Spleen (tissue), 11 donors: Measurements from ENCODE around the gene FILIP1. TPM values are rescaled to one million over a fixed set of nuclear protein-coding genes. Genes with fewer than 3 reads are reported as not detected.

Source experiments
- DNase-seq: peaks from one replicate; pipeline ENCODE4 v3.0.0-alpha.2; 2020
- H3K27ac ChIP-seq, 8 donors: fragments of 200-600 bp; sonication (generic) in 7 of 8; 1 replicate in 4 of 8; 2 replicates in 4 of 8; pipeline versions ENCODE4 v1.5.0 to v1.8.0; 2016 to 2021; ENCODE audit warnings: inconsistent platforms in 4 of 8, mild to moderate bottlenecking in 4 of 8, moderate library complexity in 1 of 8
- H3K27me3 ChIP-seq, 7 donors: fragments of 200-600 bp; sonication (generic) in 6 of 7; replicated peaks in 1 of 7; 1 replicate in 4 of 7; 2 replicates in 3 of 7; pipeline versions ENCODE4 v1.5.0 to v1.8.0; 2016 to 2021; ENCODE audit warnings: inconsistent platforms in 3 of 7, mild to moderate bottlenecking in 1 of 7
- H3K36me3 ChIP-seq, 6 donors: fragments of 200-600 bp; sonication (generic) in 5 of 6; 1 replicate in 4 of 6; 2 replicates in 2 of 6; pipeline versions ENCODE4 v1.5.0 to v1.8.0; 2016 to 2021; ENCODE audit warnings: inconsistent platforms in 2 of 6
- H3K4me1 ChIP-seq, 6 donors: fragments of 200-600 bp; sonication (generic) in 5 of 6; 1 replicate in 3 of 6; 2 replicates in 3 of 6; pipeline versions ENCODE4 v1.5.0 to v1.8.0; 2016 to 2021; ENCODE audit warnings: inconsistent platforms in 3 of 6
- H3K4me3 ChIP-seq, 8 donors: fragments of 200-600 bp; sonication (generic) in 7 of 8; 1 replicate in 4 of 8; 2 replicates in 4 of 8; pipeline versions ENCODE4 v1.5.0 to v1.8.0; 2016 to 2021; ENCODE audit warnings: inconsistent platforms in 4 of 8, mild to moderate bottlenecking in 4 of 8, moderate library complexity in 2 of 8
- H3K9me3 ChIP-seq, 8 donors: fragments of 200-600 bp; sonication (generic) in 7 of 8; 1 replicate in 4 of 8; 2 replicates in 4 of 8; pipeline versions ENCODE4 v1.5.0 to v1.8.0; 2016 to 2021; ENCODE audit warnings: inconsistent platforms in 4 of 8
- CTCF ChIP-seq, 11 experiments: fragments of 200-600 bp in 7 of 11; fragments of 450-650 bp in 4 of 11; sonication (generic) in 4 of 11; IDR thresholded peaks in 8 of 11; conservative IDR thresholded peaks in 3 of 11; 1 replicate in 7 of 11; 2 replicates in 4 of 11; pipeline versions ENCODE4 v1.4.0 to v1.8.0; 2016 to 2021; ENCODE audit warnings: antibody characterized with exemption in 11 of 11, inconsistent platforms in 4 of 11, mild to moderate bottlenecking in 1 of 11
- POLR2A ChIP-seq, 3 donors: fragments of 450-650 bp; IDR thresholded peaks; one replicate each; pipeline ENCODE4 v1.5.1; 2017; ENCODE audit warnings: antibody characterized with exemption in 3 of 3, mild to moderate bottlenecking in 1 of 3
- POLR2AphosphoS5 ChIP-seq, 3 donors: sonication (generic); formaldehyde crosslinking; IDR thresholded peaks; one replicate each; pipeline ENCODE4 v1.5.1; 2017; ENCODE audit warnings: antibody characterized with exemption in 3 of 3
- WGBS, 5 donors: extraction: QIAGEN DNeasy Blood & Tissue Kit in 3 of 5; methylation state at CpG; one replicate each; pipeline versions ENCODE4 v1.1.5 to v1.1.7; 2013 to 2018; 5-methylcytosine and 5-hydroxymethylcytosine counted together
- intact Hi-C: fragments of 100-400 bp; cut with DNase I; formaldehyde crosslinking; loops from one replicate; pipeline ENCODE4 v1.15.0; 2023; ENCODE audit warnings: low total_unique reads
- polyA plus RNA-seq, 3 donors: library from polyadenylated mRNA; stranded (reverse); fragments of 200-250 nt; gene quantifications; one replicate each; pipeline ENCODE4 v1.2.1, GENCODE V29; 2013
- total RNA-seq, 7 donors: library from RNA; depleted of rRNA in 3 of 7; stranded (reverse); fragments of >200 nt in 3 of 7; fragmentation: NEBNext Ultra II Directional in 4 of 7; extraction: Animal tissue kit (Norgen Biotek cat#: 25700) in 4 of 7; gene quantifications; one replicate each; pipeline versions ENCODE4 v1.1.0 to v1.2.1, GENCODE V29; 2016 to 2021
- donor health status: healthy with polysubstance abuse.
- donor health status: DM: no; HTN: no; CAD: no; lungs with moderate emphysema.
- donor health status: DM: no; HTN: no; CAD: no.
- donor health status: Bipolar disorder and iron deficiency.
- donor health status: healthy.
- donor health status: DM: no; HTN: no; CAD: no.
- donor health status: DM: yes; HTN: yes; CAD: no.

The FILIP1 gene
- total and polyA plus RNA-seq, 10 donors: 0.11 to 0.59 (median 0.38) TPM

- TF ChIP-seq CTCF (IDR thresholded peaks at IDR 0.05 in 8 of 11, conservative IDR thresholded peaks at IDR 0.05 in 3 of 11) (no peak), POLR2AphosphoS5 (IDR thresholded peaks at IDR 0.05) (no peak), POLR2A (IDR thresholded peaks at IDR 0.05) (no peak)
- Histone ChIP-seq H3K9me3 (no peaks in the 10 kb centered on the region), H3K4me3 (no peak overlapping the region), H3K36me3 (no peaks in the 10 kb centered on the region), H3K4me1 (peaks cover 0 to 9% (median 0%) of the 10 kb centered on the region in 6 donors), H3K27ac (no peak overlapping the region), H3K27me3 (peaks cover 0 to 60% (median 13%) of the 10 kb centered on the region in 7 donors)
- intact Hi-C loops: no loop called here
- no peak for DNase-seq
- WGBS, 5 donors: 80 to 90% (median 85%) methylated on average over 4 of the region's 4 CpGs
These were observed 690 bp upstream of the FILIP1 start for GRCh38 chr6:75494290-75494689.

- H3K4me3 ChIP-seq: no peak overlapping the region
- 61 to 85% (median 74%) methylated on average over 3 of the region's 3 CpGs for WGBS, 5 donors
These were observed 1.0 kb downstream of the FILIP1 start for GRCh38 chr6:75492386-75493153.

GRCh38 chr6:75491291-75491690, 2.3 kb downstream of the FILIP1 start:
- WGBS, 5 donors: 60 to 74% (median 70%) methylated on average over 1 of the region's 1 CpG
- peaks cover 0 to 8% (median 0%) of the 10 kb centered on the region in 6 donors for H3K4me1 ChIP-seq
- H3K9me3 ChIP-seq: no peaks in the 10 kb centered on the region
- no peak for TF ChIP-seq POLR2AphosphoS5 (IDR thresholded peaks at IDR 0.05)
- TF ChIP-seq POLR2A (IDR thresholded peaks at IDR 0.05): no peak
- TF ChIP-seq CTCF (IDR thresholded peaks at IDR 0.05 in 8 of 11, conservative IDR thresholded peaks at IDR 0.05 in 3 of 11): no peak
- no peak for DNase-seq
- H3K27ac ChIP-seq: no peak overlapping the region
- no peak overlapping the region for H3K4me3 ChIP-seq
- H3K36me3 ChIP-seq: no peaks in the 10 kb centered on the region
- H3K27me3 ChIP-seq: peaks cover 0 to 43% (median 13%) of the 10 kb centered on the region in 7 donors
- intact Hi-C loops: no loop called here

More at GRCh38 chr6:75492386-75493153, 1.0 kb downstream of the FILIP1 start:
- TF ChIP-seq POLR2AphosphoS5 (IDR thresholded peaks at IDR 0.05) (no peak), CTCF (IDR thresholded peaks at IDR 0.05 in 8 of 11, conservative IDR thresholded peaks at IDR 0.05 in 3 of 11) (no peak), POLR2A (IDR thresholded peaks at IDR 0.05) (no peak)
- no peaks in the 10 kb centered on the region for H3K9me3 ChIP-seq
- H3K27me3 ChIP-seq: peaks cover 0 to 56% (median 13%) of the 10 kb centered on the region in 7 donors
- H3K36me3 ChIP-seq: no peaks in the 10 kb centered on the region
- H3K4me1 ChIP-seq: peaks cover 0 to 9% (median 0%) of the 10 kb centered on the region in 6 donors
- DNase-seq: no peak
- H3K27ac ChIP-seq: no peak overlapping the region
- intact Hi-C loops: no loop called here

- Histone ChIP-seq H3K27me3 (peaks cover 0 to 37% (median 12%) of the 10 kb centered on the region in 7 donors), H3K27ac (no peak overlapping the region), H3K4me3 (no peak overlapping the region), H3K9me3 (no peaks in the 10 kb centered on the region), H3K36me3 (no peaks in the 10 kb centered on the region), H3K4me1 (peaks cover 0 to 2% (median 0%) of the 10 kb centered on the region in 6 donors)
- WGBS, 5 donors: 72 to 96% (median 80%) methylated on average over 3 of the region's 3 CpGs
- no peak for TF ChIP-seq CTCF (IDR thresholded peaks at IDR 0.05 in 8 of 11, conservative IDR thresholded peaks at IDR 0.05 in 3 of 11)
- TF ChIP-seq POLR2AphosphoS5 (IDR thresholded peaks at IDR 0.05): no peak
- TF ChIP-seq POLR2A (IDR thresholded peaks at IDR 0.05): no peak
- no peak for DNase-seq
- intact Hi-C loops: no loop called here
These were observed 2.9 kb downstream of the FILIP1 start for GRCh38 chr6:75490706-75491105.
